Stimulated activated CD8-positive, alpha-beta memory T cell treated with anti-CD3 and anti-CD28 coated beads, Interleukin-15, amount 100 ng/mL, for 48 hours (primary cell): ENCODE data around the gene SLC41A2.
A peak's percentile ranks its signal among the peaks of the same experiment; 100 is the strongest.

ENCODE experiments used
- DNase-seq, 2 donors: peaks; one replicate each; pipeline ENCODE4 v3.0.0-alpha.2; 2020; ENCODE audit warnings: low read depth in 2 of 2

The SLC41A2 gene

GRCh38 chr12:104930388-104931326 is 27.4 kb downstream of the SLC41A2 start:
- peak; percentile 19 to 29 for DNase-seq

- DNase-seq = no peak
Observed at GRCh38 chr12:104929977-104930376, 28.1 kb downstream of the SLC41A2 start.

GRCh38 chr12:104929368-104929767 is 28.7 kb downstream of the SLC41A2 start:
- DNase-seq = no peak

GRCh38 chr12:104928036-104928745 is 29.9 kb downstream of the SLC41A2 start:
- DNase-seq = no peak

- no peak for DNase-seq
Observed at GRCh38 chr12:104925501-104925900, 32.6 kb downstream of the SLC41A2 start.

- no peak for DNase-seq
Observed at GRCh38 chr12:104921340-104921739, 36.8 kb downstream of the SLC41A2 start.

- DNase-seq = no peak
Observed at GRCh38 chr12:104911942-104912341, 46.1 kb downstream of the SLC41A2 start.

- DNase-seq = no peak
Observed at GRCh38 chr12:104910196-104910840, 47.8 kb downstream of the SLC41A2 start.

- no peak for DNase-seq
Observed at GRCh38 chr12:104909761-104910160, 48.3 kb downstream of the SLC41A2 start.
